ENCODE results near the gene DCDC1.
"Not testable (repeated sequence)": the region's sequence is repeated elsewhere in the genome, so short reads cannot be mapped to it uniquely, and the experiment has no call there.

Gene DCDC1

GRCh38 chr11:30990625-30991296 lies 378.8 kb downstream of the DCDC1 start:
- no peak for DNase-seq

GRCh38 chr11:30987819-30988218 lies 381.7 kb downstream of the DCDC1 start:
- no peak for DNase-seq

GRCh38 chr11:30985536-30985935 lies 384.0 kb downstream of the DCDC1 start:
- no peak for DNase-seq

- no peak for DNase-seq
Measured at GRCh38 chr11:30984827-30985226, 384.7 kb downstream of the DCDC1 start.

- no peak for DNase-seq
Measured at GRCh38 chr11:30984442-30984816, 385.1 kb downstream of the DCDC1 start.

GRCh38 chr11:30983776-30984441 lies 385.6 kb downstream of the DCDC1 start:
- DNase-seq, result no peak

GRCh38 chr11:30983143-30983542 lies 386.4 kb downstream of the DCDC1 start:
- no peak for DNase-seq

- DNase-seq, result no peak
Measured at GRCh38 chr11:30967579-30967978, 402.0 kb downstream of the DCDC1 start.

GRCh38 chr11:30960387-30960992 lies 409.0 kb downstream of the DCDC1 start:
- no peak for DNase-seq

- DNase-seq, result no peak
Measured at GRCh38 chr11:30956751-30957150, 412.8 kb downstream of the DCDC1 start.

GRCh38 chr11:30949838-30950237 lies 419.7 kb downstream of the DCDC1 start:
- no peak for DNase-seq

GRCh38 chr11:30947715-30948114 lies 421.8 kb downstream of the DCDC1 start:
- DNase-seq, result not testable (repeated sequence)

- no peak for DNase-seq
Measured at GRCh38 chr11:30938810-30939209, 430.7 kb downstream of the DCDC1 start.

GRCh38 chr11:30938171-30938570 lies 431.4 kb downstream of the DCDC1 start:
- DNase-seq, result no peak

GRCh38 chr11:30936491-30936890 lies 433.0 kb downstream of the DCDC1 start:
- DNase-seq, result no peak

- no peak for DNase-seq
Measured at GRCh38 chr11:30935861-30936260, 433.7 kb downstream of the DCDC1 start.

GRCh38 chr11:30926130-30926529 lies 443.4 kb downstream of the DCDC1 start:
- DNase-seq, result no peak

GRCh38 chr11:30921811-30922210 lies 447.7 kb downstream of the DCDC1 start:
- DNase-seq, result no peak

- no peak for DNase-seq
Measured at GRCh38 chr11:30919389-30920152, 450.0 kb downstream of the DCDC1 start.

- DNase-seq, result peak in 2 of 14 donors; percentile 4 to 8
Measured at GRCh38 chr11:30917859-30918478, 451.6 kb downstream of the DCDC1 start.

- no peak for DNase-seq
Measured at GRCh38 chr11:30917266-30917665, 452.3 kb downstream of the DCDC1 start.

- no peak for DNase-seq
Measured at GRCh38 chr11:30916764-30917163, 452.8 kb downstream of the DCDC1 start.

Measured in C1 segment of cervical spinal cord (tissue), 14 donors.